Neutrophil (primary cell): ENCODE results near the gene ACBD3.

Experiments used
- H3K27ac ChIP-seq: fragments of 200-600 bp; sonication (generic); 2 replicates; pipeline ENCODE4 v1.5.1; 2016; ENCODE audit warnings: mild to moderate bottlenecking, moderate library complexity
- H3K27me3 ChIP-seq: fragments of 200-600 bp; sonication (generic); 2 replicates; pipeline ENCODE4 v1.6.0; 2016; ENCODE audit warnings: mild to moderate bottlenecking
- H3K36me3 ChIP-seq: fragments of 200-600 bp; sonication (generic); 2 replicates; pipeline ENCODE4 v1.5.1; 2017
- H3K4me1 ChIP-seq, 2 experiments: fragments of 200-600 bp in 1 of 2; sonication (generic) in 1 of 2; 1 replicate in 1 of 2; 2 replicates in 1 of 2; pipeline versions ENCODE4 v1.5.1 to v1.6.1; 2013 to 2016; ENCODE audit warnings: low read depth in 1 of 2, low read length in 1 of 2, mild to moderate bottlenecking in 1 of 2, moderate library complexity in 1 of 2; ENCODE audit not compliant: control insufficient read depth in 1 of 2, insufficient read depth in 1 of 2
- H3K4me3 ChIP-seq, 2 experiments: fragments of 200-600 bp in 1 of 2; sonication (generic) in 1 of 2; 1 replicate in 1 of 2; 2 replicates in 1 of 2; pipeline ENCODE4 v1.5.1; 2013 to 2016; ENCODE audit warnings: low read depth in 1 of 2, low read length in 1 of 2, mild to moderate bottlenecking in 1 of 2, moderate library complexity in 1 of 2
- H3K9me3 ChIP-seq: fragments of 200-600 bp; sonication (generic); 2 replicates; pipeline ENCODE4 v1.5.1; 2016
- CTCF ChIP-seq: fragments of 200-600 bp; sonication (generic); IDR thresholded peaks from 2 replicates; pipeline ENCODE4 v1.5.1; 2016; ENCODE audit warnings: antibody characterized with exemption

ACBD3 gene

DNA sequence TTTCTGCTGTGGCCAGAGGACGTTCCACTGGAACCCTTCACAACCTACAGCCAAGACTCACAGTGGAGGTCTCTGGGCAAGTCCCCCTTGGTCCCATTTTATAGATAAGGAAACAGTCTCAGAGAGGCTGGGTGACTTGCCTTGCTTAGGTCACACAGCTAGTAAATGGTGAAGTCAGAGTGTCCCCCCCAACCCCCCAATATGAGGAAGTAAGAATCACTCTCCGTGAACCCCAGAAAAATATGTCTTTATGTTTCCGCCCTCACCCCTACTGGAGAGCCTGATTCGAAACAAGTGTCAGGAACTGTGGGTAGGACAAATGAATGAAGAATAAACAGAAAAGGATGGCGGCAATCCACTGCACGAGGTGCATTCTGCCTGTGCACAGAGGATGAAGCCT, 67.4 kb downstream of the ACBD3 start:
- Histone ChIP-seq H3K36me3 (no peaks in the 10 kb centered on the region), H3K4me1 (peaks cover 13 to 16% of the 10 kb centered on the region in 2 experiments), H3K4me3 (no peak overlapping the region), H3K27ac (no peak overlapping the region), H3K27me3 (peaks cover 51% of the 10 kb centered on the region), H3K9me3 (no peaks in the 10 kb centered on the region)
- no peak for TF ChIP-seq CTCF

DNA sequence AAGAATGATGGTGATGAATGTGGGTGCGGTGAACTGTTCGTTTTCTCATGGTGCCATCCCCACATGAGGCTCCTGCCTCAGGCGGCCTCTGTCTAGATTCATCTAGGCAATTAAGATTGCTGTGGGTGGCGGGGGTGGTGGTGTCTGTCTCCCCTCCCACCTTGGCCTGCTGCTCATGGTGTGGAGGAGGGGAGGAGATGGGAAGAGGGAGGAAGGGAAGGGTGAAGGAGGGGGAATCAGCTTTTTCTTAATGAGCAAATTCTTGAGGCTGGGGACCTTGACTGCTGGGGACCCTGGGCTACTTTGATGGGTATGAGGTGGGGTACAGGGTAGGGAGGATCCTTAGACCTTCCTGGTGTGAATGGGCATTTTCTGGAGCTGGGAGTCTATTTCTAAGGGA, 68.2 kb downstream of the ACBD3 start:
- H3K9me3 ChIP-seq, result no peaks in the 10 kb centered on the region
- H3K27me3 ChIP-seq, result peaks cover 43% of the 10 kb centered on the region
- TF ChIP-seq CTCF, result no peak
- no peak overlapping the region for H3K4me3 ChIP-seq
- no peaks in the 10 kb centered on the region for H3K36me3 ChIP-seq
- peaks cover 13 to 16% of the 10 kb centered on the region in 2 experiments for H3K4me1 ChIP-seq
- H3K27ac ChIP-seq, result no peak overlapping the region

DNA sequence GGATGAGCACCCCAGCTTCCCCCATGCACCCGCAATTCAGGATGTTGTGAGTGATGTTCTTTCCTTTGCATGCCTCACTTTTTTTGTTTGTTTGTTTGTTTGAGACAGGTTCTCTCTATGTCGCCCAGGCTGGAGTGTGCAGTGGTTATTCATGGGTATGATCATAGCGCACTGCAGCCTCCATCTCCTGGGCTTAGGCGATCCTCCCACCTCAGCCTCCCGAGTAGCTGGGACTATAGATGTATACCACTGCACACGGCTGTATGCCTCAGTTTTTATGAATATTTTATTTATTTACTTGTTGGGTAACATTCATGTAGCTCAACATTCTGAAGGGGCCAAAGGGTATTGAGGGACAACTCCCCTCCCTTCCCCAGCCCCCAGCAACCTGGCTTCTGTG, 69.2 kb downstream of the ACBD3 start:
- peaks cover 8 to 10% of the 10 kb centered on the region in 2 experiments for H3K4me1 ChIP-seq
- H3K27me3 ChIP-seq, result peaks cover 37% of the 10 kb centered on the region
- no peak overlapping the region for H3K4me3 ChIP-seq
- no peak overlapping the region for H3K27ac ChIP-seq
- no peak for TF ChIP-seq CTCF
- no peaks in the 10 kb centered on the region for H3K9me3 ChIP-seq
- no peaks in the 10 kb centered on the region for H3K36me3 ChIP-seq

DNA sequence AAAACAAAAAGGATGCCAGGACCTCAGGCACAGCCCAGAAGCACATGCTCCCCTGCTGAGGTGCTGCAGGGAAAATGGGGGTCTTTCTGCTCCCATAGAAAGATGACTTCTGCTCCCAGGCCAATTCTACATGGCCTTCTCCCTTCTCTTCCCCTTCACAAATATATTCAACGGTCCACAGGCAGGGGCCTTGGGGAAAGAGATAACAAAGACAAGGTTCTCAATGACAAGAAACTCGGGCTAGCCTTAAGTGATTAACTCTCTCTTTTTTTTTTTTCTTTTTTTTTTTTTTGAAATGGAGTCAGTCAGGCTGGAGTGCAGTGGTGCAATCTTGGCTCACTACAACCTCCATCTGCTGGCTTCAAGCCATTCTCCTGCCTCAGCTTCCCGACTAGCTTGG, 69.9 kb downstream of the ACBD3 start:
- Histone ChIP-seq H3K9me3 (no peaks in the 10 kb centered on the region), H3K27ac (no peak overlapping the region), H3K4me3 (no peak overlapping the region), H3K4me1 (peaks cover 6% of the 10 kb centered on the region in 2 experiments), H3K36me3 (no peaks in the 10 kb centered on the region), H3K27me3 (peaks cover 37% of the 10 kb centered on the region)
- no peak for TF ChIP-seq CTCF

- Histone ChIP-seq H3K27ac (no peak overlapping the region), H3K27me3 (peaks cover 52% of the 10 kb centered on the region), H3K4me3 (no peak overlapping the region), H3K9me3 (no peaks in the 10 kb centered on the region), H3K4me1 (peaks cover 13 to 20% of the 10 kb centered on the region in 2 experiments), H3K36me3 (no peaks in the 10 kb centered on the region)
- TF ChIP-seq CTCF, result no peak
Measured at GRCh38 chr1:226112626-226113025, 73.9 kb downstream of the ACBD3 start.

GRCh38 chr1:226111883-226112261, 74.7 kb downstream of the ACBD3 start:
- H3K4me1 ChIP-seq, result peaks cover 13 to 20% of the 10 kb centered on the region in 2 experiments
- no peak overlapping the region for H3K4me3 ChIP-seq
- H3K27ac ChIP-seq, result no peak overlapping the region

More at GRCh38 chr1:226111883-226112261, 74.7 kb downstream of the ACBD3 start:
- Histone ChIP-seq H3K27me3 (peaks cover 56% of the 10 kb centered on the region), H3K36me3 (no peaks in the 10 kb centered on the region), H3K9me3 (no peaks in the 10 kb centered on the region)
- no peak for TF ChIP-seq CTCF
